Measurements from ENCODE around the gene GALK1.

DNA sequence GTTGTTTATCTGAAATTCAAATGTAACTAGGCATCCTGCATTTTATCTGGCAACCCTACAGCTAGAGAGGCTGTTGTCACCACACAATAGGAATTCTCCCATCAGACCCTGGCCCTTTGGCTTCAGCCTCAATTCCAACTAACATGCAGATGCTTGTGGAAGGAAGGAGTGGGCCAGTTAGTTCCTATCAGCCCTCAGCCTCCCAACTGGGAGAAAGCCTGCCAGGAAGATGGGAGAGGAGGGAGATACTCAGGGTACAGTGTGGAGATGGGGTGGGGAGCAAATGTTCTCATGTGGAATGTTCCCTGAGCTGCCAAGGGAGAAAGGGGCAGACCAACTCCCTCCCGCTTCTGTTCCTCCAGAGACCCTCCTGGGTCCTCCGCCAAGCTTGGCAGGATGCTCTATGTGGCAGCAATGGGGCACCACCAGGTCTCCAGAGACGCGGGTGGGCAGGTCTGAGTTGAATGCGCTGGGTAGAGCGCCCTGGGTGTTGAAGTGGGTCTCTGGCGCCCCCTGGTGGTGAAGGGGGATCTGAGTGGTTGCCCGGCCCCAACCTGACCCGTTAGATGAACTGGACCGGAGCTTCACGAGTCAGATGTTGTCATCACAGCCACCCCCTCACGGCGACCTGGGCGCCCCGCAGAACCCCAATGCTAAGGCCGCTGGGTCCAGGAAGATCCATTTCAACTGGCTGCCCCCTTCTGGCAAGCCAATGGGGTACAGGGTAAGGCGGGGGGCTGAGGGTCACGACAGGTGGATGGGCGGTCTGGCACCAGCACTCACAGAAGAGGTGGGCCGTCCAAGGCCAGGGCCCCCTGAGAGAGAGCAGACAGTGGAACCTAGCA lies 15.2 kb downstream of the GALK1 start:
- peak; percentile 76 to 93 (median 87) for TF ChIP-seq CTCF (IDR thresholded peaks at IDR 0.05)
- TF ChIP-seq POLR2A (IDR thresholded peaks at IDR 0.05) = no peak
